Muscle layer of colon (tissue), 2 donors: ENCODE results near the gene CDKAL1.

ENCODE experiments used
- H3K27ac ChIP-seq: one replicate; pipeline ENCODE4 v1.7.0; 2013; ENCODE audit warnings: low read depth, mild to moderate bottlenecking, low read length, moderate library complexity
- H3K27me3 ChIP-seq, 2 donors: one replicate each; pipeline ENCODE4 v1.7.0; 2013; ENCODE audit warnings: low read length in 2 of 2, mild to moderate bottlenecking in 2 of 2; ENCODE audit not compliant: insufficient read depth in 2 of 2, control insufficient read depth in 1 of 2
- H3K36me3 ChIP-seq: one replicate; pipeline ENCODE4 v1.7.0; 2013; ENCODE audit warnings: mild to moderate bottlenecking, low read length; ENCODE audit not compliant: insufficient read depth
- H3K4me1 ChIP-seq: one replicate; pipeline ENCODE4 v1.7.0; 2013; ENCODE audit warnings: mild to moderate bottlenecking, low read length; ENCODE audit not compliant: insufficient read depth
- H3K4me3 ChIP-seq, 2 donors: one replicate each; pipeline ENCODE4 v1.7.0; 2013; ENCODE audit warnings: low read length in 2 of 2, low read depth in 1 of 2, mild to moderate bottlenecking in 1 of 2, moderate library complexity in 1 of 2
- H3K9ac ChIP-seq: one replicate; pipeline ENCODE4 v1.7.0; 2013; ENCODE audit warnings: low read length
- H3K9me3 ChIP-seq: one replicate; pipeline ENCODE4 v1.7.0; 2013; ENCODE audit warnings: mild to moderate bottlenecking, low read length
- donor health status: abdominal sarcoma.
- donor health status: Adenocarcinoma of cecum.

CDKAL1 gene

DNA sequence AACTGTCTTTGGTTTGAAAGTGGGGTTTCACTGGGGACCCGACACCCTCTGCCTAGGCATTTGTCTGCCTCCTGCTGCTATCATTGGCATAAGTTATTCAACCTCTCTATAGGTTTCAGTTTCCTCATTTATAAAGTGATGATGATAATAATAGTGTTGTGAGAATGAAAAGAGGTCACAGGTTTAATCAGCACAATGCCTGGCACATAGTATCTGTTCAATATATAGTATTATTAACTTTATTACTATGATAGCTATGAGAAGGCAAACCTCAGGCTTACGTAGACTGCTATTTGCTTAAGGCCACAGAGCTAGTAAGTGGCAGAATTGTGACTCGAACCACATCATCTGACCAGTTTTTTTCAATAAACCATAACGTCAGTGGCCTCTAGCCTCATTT lies 256.8 kb downstream of the CDKAL1 start:
- H3K36me3 ChIP-seq = no peaks in the 10 kb centered on the region
- no peaks in the 10 kb centered on the region for H3K9me3 ChIP-seq
- H3K27ac ChIP-seq = no peak overlapping the region
- H3K9ac ChIP-seq = no peak overlapping the region
- H3K4me3 ChIP-seq = no peak overlapping the region
- no peaks in the 10 kb centered on the region for H3K4me1 ChIP-seq
- no peaks in the 10 kb centered on the region for H3K27me3 ChIP-seq

DNA sequence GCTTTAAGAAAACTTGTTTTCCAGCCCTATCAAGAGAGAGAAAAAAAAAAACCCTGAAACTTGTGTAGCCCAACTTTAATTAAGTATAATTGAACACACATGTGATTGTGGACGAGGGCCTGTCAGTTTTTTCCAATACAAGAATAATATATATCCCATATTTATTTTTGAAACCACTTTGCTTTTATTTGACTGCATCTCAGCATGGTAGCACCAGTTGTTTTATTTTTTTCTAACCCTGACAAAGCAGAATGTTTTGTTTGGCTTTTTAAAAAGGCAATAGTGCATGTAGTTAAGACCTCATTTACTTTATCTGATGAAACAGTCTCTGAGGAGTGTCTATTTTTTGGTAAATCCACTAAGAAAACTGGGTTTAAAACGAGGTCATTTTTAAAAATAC lies 257.7 kb downstream of the CDKAL1 start:
- H3K4me1 ChIP-seq = no peaks in the 10 kb centered on the region

DNA sequence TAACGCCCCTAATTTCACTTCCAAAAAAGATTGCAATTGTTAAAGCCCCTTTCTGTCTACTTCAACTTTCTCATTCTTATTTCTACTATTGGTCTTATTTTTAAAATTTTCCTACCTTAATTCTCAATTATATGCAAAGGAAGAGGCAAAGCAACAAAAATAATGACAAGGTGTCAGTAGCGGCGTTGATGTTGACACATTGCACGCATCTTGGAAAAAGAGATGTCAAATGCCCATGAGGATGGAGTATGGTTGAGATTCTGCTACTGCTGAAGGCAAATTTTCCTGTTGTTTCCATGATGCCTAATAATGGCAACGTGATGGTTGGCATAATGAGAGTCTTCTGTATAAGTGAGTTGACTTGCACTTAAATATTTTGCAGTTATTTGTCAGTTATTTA lies 258.9 kb downstream of the CDKAL1 start:
- Histone ChIP-seq H3K27me3 (no peaks in the 10 kb centered on the region), H3K4me3 (no peak overlapping the region), H3K27ac (no peak overlapping the region), H3K4me1 (no peaks in the 10 kb centered on the region), H3K36me3 (no peaks in the 10 kb centered on the region), H3K9me3 (no peaks in the 10 kb centered on the region), H3K9ac (no peak overlapping the region)

More for the DNA sequence above, 257.7 kb downstream of the CDKAL1 start:
- Histone ChIP-seq H3K4me3 (no peak overlapping the region), H3K9me3 (no peaks in the 10 kb centered on the region), H3K9ac (no peak overlapping the region), H3K27me3 (no peaks in the 10 kb centered on the region), H3K36me3 (no peaks in the 10 kb centered on the region), H3K27ac (no peak overlapping the region)

DNA sequence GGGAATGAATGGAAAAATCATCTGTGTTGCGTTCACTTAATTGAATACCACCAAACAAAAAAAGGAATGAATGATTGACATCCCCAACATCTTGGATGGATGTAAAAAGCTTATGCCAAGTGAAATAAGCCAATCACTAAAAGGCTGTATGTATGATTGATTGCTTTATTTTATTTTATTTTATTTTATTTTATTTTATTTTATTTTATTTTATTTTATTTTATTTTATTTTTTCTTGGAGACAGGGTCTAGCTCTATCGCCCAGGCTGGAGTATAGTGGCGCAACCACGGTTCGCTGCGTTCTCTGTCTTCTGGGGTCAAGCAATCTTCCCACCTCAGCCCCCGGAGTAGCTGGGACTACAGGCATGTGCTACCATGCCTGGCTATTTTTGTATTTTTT lies 263.3 kb downstream of the CDKAL1 start:
- Histone ChIP-seq H3K9ac (no peak overlapping the region), H3K4me3 (no peak overlapping the region)

DNA sequence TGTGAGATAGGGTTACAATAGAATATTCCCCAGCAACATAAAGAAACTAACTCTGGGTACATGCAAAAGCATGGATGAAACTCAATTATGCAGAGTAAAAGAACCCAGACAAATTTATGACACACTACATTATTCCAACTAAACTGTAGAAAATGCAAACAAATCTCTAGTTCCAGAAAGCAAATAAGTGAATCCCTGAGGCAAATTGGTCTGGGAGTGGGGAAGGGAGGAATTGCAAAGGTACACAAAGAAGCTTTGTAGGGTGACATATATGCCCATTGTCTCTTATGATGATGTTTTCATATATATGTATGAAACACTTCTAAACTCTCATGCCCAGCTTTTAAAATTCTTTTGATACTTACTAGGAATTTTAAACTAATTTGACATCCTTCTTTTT lies 266.0 kb downstream of the CDKAL1 start:
- no peak overlapping the region for H3K9ac ChIP-seq
- H3K4me3 ChIP-seq = no peak overlapping the region
- H3K36me3 ChIP-seq = no peaks in the 10 kb centered on the region
- H3K27me3 ChIP-seq = no peaks in the 10 kb centered on the region
- H3K9me3 ChIP-seq = no peaks in the 10 kb centered on the region
- no peak overlapping the region for H3K27ac ChIP-seq
- H3K4me1 ChIP-seq = peaks cover 7% of the 10 kb centered on the region

More for the DNA sequence above, 263.3 kb downstream of the CDKAL1 start:
- no peaks in the 10 kb centered on the region for H3K4me1 ChIP-seq
- no peak overlapping the region for H3K27ac ChIP-seq
- no peaks in the 10 kb centered on the region for H3K27me3 ChIP-seq
- H3K9me3 ChIP-seq = no peaks in the 10 kb centered on the region
- H3K36me3 ChIP-seq = no peaks in the 10 kb centered on the region

DNA sequence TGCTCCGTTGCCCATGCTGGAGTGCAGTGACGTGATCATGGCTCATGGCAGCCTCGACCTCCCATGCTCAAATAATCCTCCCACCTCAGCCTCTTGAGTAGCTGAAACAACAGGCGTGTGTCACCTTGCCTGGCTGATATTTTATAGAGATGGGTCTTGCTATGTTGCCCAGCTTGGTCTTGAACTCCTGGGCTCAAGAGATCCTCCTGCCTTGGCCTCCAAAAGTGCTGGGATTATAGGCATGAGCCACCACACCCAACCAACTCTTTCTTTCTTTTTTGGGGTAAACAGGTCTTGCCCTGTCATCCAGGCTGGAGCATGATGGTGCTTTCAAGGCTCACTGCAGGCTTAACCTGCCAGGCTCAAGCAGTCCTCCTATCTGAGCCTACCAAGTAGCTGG lies 266.4 kb downstream of the CDKAL1 start:
- H3K4me3 ChIP-seq = no peak overlapping the region

DNA sequence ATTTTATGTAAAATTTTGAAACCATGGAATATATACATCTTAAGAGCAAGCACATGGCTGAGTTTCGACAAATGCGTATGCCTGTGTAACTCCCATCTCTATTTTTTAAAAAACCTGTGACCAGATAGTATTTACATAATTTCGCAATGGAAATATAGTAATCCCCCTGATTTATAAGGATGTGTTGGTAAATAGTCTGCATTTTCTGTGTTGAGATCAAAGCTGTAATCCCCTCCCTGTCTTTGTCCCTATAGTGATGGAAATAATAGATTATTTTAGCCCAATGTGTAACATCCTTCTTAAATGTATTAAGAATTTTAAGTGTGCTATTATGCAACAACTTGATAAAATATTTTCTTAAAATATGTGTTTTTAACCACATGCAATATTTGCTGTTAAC lies 267.3 kb downstream of the CDKAL1 start:
- no peak overlapping the region for H3K27ac ChIP-seq
- H3K9ac ChIP-seq = no peak overlapping the region
- H3K27me3 ChIP-seq = no peaks in the 10 kb centered on the region
- peaks cover 4% of the 10 kb centered on the region for H3K9me3 ChIP-seq
- H3K36me3 ChIP-seq = no peaks in the 10 kb centered on the region
- H3K4me1 ChIP-seq = peaks cover 8% of the 10 kb centered on the region
- no peak overlapping the region for H3K4me3 ChIP-seq

More for the DNA sequence above, 266.4 kb downstream of the CDKAL1 start:
- Histone ChIP-seq H3K9ac (no peak overlapping the region), H3K27ac (no peak overlapping the region), H3K27me3 (no peaks in the 10 kb centered on the region), H3K9me3 (no peaks in the 10 kb centered on the region), H3K4me1 (peaks cover 8% of the 10 kb centered on the region), H3K36me3 (no peaks in the 10 kb centered on the region)

DNA sequence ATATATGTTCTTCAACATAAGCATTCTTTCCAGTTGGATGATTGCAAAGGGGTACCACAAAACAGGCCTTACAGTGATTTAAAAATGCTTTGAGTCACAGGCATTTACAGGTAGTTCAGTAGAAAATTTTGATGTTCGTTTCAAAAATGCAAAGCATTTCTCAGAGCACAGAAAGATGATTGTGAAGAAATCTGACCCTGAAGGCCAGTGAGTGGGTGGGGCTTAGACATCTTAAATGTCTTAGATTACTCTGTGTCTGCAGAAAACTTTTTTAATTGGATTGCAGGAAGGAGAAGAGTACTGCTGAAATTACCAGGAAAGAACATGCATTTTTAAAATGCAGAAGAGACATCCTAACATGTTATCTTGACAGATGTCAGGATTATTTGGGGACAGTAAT lies 268.3 kb downstream of the CDKAL1 start:
- H3K27ac ChIP-seq = no peak overlapping the region
- no peaks in the 10 kb centered on the region for H3K27me3 ChIP-seq
- no peak overlapping the region for H3K4me3 ChIP-seq
- H3K9ac ChIP-seq = no peak overlapping the region
- peaks cover 8% of the 10 kb centered on the region for H3K4me1 ChIP-seq
- H3K9me3 ChIP-seq = peaks cover 4% of the 10 kb centered on the region
- no peaks in the 10 kb centered on the region for H3K36me3 ChIP-seq

DNA sequence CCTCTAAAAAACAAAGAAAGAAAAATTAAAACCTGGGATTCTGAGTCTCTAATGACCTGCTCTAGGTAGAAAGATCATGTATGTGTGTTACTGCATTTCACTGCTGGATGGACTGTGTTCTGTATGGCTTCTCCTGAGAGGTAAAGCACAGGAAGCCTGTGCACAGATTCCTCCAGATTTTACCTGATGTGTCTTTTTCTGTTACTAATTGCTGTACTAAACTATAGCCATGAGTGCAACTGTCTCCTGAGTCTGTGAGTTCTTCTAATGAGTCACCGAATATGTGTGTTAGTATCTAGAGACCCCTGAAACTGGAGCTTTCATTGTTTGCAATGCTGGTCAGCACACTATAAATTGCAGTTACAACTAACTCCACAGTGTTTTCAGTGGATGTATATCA lies 270.8 kb downstream of the CDKAL1 start:
- no peak overlapping the region for H3K4me3 ChIP-seq
- H3K9me3 ChIP-seq = peaks cover 4% of the 10 kb centered on the region
- no peak overlapping the region for H3K9ac ChIP-seq
- H3K27ac ChIP-seq = no peak overlapping the region
- no peaks in the 10 kb centered on the region for H3K27me3 ChIP-seq
- H3K4me1 ChIP-seq = peaks cover 22% of the 10 kb centered on the region
- no peaks in the 10 kb centered on the region for H3K36me3 ChIP-seq

DNA sequence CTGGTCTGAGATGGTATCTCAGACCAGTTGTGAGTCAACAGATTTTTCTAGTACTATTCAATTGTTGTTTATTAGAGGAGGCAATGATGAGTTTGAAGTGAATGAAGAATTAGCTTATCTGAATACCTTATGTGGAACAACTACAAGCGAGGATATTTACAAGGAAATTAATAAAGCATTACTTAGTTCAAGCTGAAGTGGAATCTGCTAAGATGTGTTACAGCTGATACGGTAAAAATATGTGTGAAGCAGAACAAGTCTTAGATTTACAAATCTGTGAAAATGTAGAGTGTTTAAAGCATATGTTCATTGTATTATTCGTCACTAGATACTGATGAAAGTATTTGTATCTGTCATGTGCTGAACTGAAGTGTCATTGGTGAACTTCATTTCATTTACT lies 272.4 kb downstream of the CDKAL1 start:
- Histone ChIP-seq H3K27me3 (no peaks in the 10 kb centered on the region), H3K4me1 (peaks cover 33% of the 10 kb centered on the region), H3K27ac (no peak overlapping the region), H3K36me3 (no peaks in the 10 kb centered on the region), H3K9ac (no peak overlapping the region), H3K4me3 (no peak overlapping the region), H3K9me3 (peaks cover 4% of the 10 kb centered on the region)

DNA sequence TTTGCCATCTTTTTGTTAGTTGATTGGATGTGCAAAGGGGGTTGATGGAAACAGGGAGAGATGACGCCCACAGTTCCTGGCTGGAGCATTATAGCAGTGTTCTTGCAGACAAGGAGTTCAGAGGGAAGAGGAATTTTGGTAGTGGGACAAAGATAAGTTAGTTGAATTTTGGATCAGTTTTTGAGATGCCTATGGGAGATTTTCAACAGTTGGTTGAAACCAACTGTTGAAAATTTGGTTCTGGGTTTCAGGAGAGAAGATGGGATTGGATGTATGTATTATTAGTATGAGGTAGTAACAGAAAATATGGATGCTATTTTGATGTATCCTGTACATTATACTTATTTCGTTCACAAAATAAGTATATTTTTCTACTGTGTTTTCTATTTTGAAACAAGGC lies 274.2 kb downstream of the CDKAL1 start:
- Histone ChIP-seq H3K27me3 (no peaks in the 10 kb centered on the region), H3K9ac (no peak overlapping the region), H3K36me3 (no peaks in the 10 kb centered on the region), H3K27ac (peak overlapping the region; percentile 36), H3K4me3 (no peak overlapping the region), H3K4me1 (peaks cover 33% of the 10 kb centered on the region), H3K9me3 (peaks cover 4% of the 10 kb centered on the region)

DNA sequence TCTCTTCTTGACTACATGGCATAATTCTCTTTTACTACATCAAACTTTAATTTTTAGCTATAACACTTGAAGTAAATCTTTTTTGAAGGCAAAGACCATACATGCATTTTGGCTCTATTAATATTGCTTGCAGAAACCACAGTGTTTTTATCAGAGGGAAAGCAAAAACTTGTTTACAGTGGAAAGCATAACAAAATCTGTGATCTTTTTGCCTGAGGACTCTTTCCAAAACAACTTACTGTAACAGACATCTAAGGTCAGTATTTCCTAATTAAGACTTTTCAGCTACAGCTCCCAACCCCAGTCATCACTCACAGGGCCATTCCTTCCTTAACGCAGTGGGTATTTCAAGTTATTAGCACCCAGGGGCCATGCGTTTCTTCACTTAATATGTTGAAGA lies 274.7 kb downstream of the CDKAL1 start:
- Histone ChIP-seq H3K9ac (no peak overlapping the region), H3K9me3 (peaks cover 4% of the 10 kb centered on the region), H3K27me3 (no peaks in the 10 kb centered on the region), H3K4me3 (no peak overlapping the region), H3K4me1 (peaks cover 33% of the 10 kb centered on the region), H3K36me3 (no peaks in the 10 kb centered on the region), H3K27ac (peak overlapping the region; percentile 16)
